Naive thymus-derived CD4-positive, alpha-beta T cell (primary cell): Measurements from ENCODE around the gene MFN1. TPM values are rescaled to one million over a fixed set of nuclear protein-coding genes. Genes with fewer than 3 reads are reported as not detected.

Source experiments
- ATAC-seq: fragments of 150-1000 bp; cut with Tn5 transposase; 2 replicates; pipeline ENCODE4 v1.10.0; 2021; ENCODE audit warnings: mild to moderate bottlenecking, moderate library complexity
- CTCF ChIA-PET: fragments of 350-600 bp; sonication (Branson Sonifier 250); formaldehyde crosslinking; loops from one replicate; lab custom pipeline; 2021; ENCODE audit warnings: antibody characterized with exemption; lab: Charles Lee
- POLR2A ChIA-PET: fragments of 350-600 bp; sonication (Branson Sonifier 250); formaldehyde crosslinking; loops from one replicate; lab custom pipeline; 2021; ENCODE audit warnings: antibody characterized with exemption, inconsistent platforms; lab: Charles Lee
- DNase-seq, 9 donors: peaks; one replicate each; pipeline versions ENCODE4 v3.0.0 to v3.0.0-alpha.2; 2020 to 2022; ENCODE audit warnings: mixed read lengths in 1 of 9
- H3K27ac ChIP-seq: one replicate; pipeline ENCODE4 v1.7.0; 2013; ENCODE audit warnings: mild to moderate bottlenecking, low read depth, low read length, moderate library complexity
- H3K27me3 ChIP-seq, 2 donors: one replicate each; pipeline ENCODE4 v1.7.0; 2013; ENCODE audit warnings: low read length in 2 of 2, mild to moderate bottlenecking in 2 of 2, moderate library complexity in 2 of 2; ENCODE audit not compliant: control insufficient read depth in 2 of 2, insufficient read depth in 2 of 2
- H3K36me3 ChIP-seq, 3 experiments: 1 replicate in 2 of 3; 2 replicates in 1 of 3; pipeline ENCODE4 v1.7.0; 2013; ENCODE audit warnings: low read length in 3 of 3, mild to moderate bottlenecking in 3 of 3, moderate library complexity in 1 of 3; ENCODE audit not compliant: insufficient read depth in 3 of 3, control insufficient read depth in 2 of 3
- H3K4me1 ChIP-seq, 2 donors: one replicate each; pipeline ENCODE4 v1.7.0; 2013; ENCODE audit warnings: low read length in 2 of 2, mild to moderate bottlenecking in 2 of 2, moderate library complexity in 1 of 2; ENCODE audit not compliant: control insufficient read depth in 2 of 2, insufficient read depth in 2 of 2
- H3K4me3 ChIP-seq: 2 replicates; pipeline ENCODE4 v1.7.0; 2013; ENCODE audit warnings: mild to moderate bottlenecking, low read length
- H3K9me3 ChIP-seq, 3 experiments: 1 replicate in 2 of 3; 2 replicates in 1 of 3; pipeline ENCODE4 v1.7.0; 2013; ENCODE audit warnings: low read length in 3 of 3; ENCODE audit not compliant: control insufficient read depth in 2 of 3
- H3K27ac Mint-ChIP-seq, 9 donors: one replicate each; pipeline ENCODE4 v1.8.0; 2020 to 2022; ENCODE audit warnings: mixed read lengths in 9 of 9, mild to moderate bottlenecking in 8 of 9, moderate library complexity in 5 of 9, inconsistent platforms in 2 of 9
- H3K27me3 Mint-ChIP-seq, 5 donors: one replicate each; pipeline ENCODE4 v1.8.0; 2021 to 2022; ENCODE audit warnings: mixed read lengths in 5 of 5, mild to moderate bottlenecking in 1 of 5
- H3K36me3 Mint-ChIP-seq, 5 donors: one replicate each; pipeline ENCODE4 v1.8.0; 2020 to 2022; ENCODE audit warnings: mixed read lengths in 5 of 5, mild to moderate bottlenecking in 3 of 5, inconsistent platforms in 1 of 5
- H3K4me1 Mint-ChIP-seq, 7 donors: one replicate each; pipeline ENCODE4 v1.8.0; 2020 to 2022; ENCODE audit warnings: mixed read lengths in 7 of 7, mild to moderate bottlenecking in 3 of 7, inconsistent platforms in 1 of 7
- H3K4me3 Mint-ChIP-seq, 10 donors: one replicate each; pipeline ENCODE4 v1.8.0; 2020 to 2022; ENCODE audit warnings: mild to moderate bottlenecking in 10 of 10, mixed read lengths in 10 of 10, moderate library complexity in 6 of 10, inconsistent platforms in 2 of 10
- H3K9me3 Mint-ChIP-seq, 11 donors: one replicate each; pipeline ENCODE4 v1.8.0; 2020 to 2022; ENCODE audit warnings: mixed read lengths in 11 of 11, mild to moderate bottlenecking in 4 of 11, inconsistent platforms in 1 of 11, moderate library complexity in 1 of 11
- intact Hi-C, 2 donors: fragments of 100-400 bp; cut with micrococcal nuclease; formaldehyde crosslinking; loops; one replicate each; pipeline ENCODE4 v1.15.1; 2023
- polyA plus RNA-seq, 2 donors: library from polyadenylated mRNA; unstranded; fragments of 300-500 nt; fragmentation: Illumina TruSeq; gene quantifications; one replicate each; pipeline ENCODE4 v1.2.3, GENCODE V29; 2021
- total RNA-seq, 6 experiments: library from RNA in 5 of 6; stranded (reverse) in 5 of 6; gene quantifications; 1 replicate in 5 of 6; 2 replicates in 1 of 6; pipeline ENCODE4 v1.2.3 and lab custom pipeline; 2021 to 2026

MFN1 gene
- total and polyA plus RNA-seq, 7 experiments from 2014 or later, result 7.4 to 58.1 (median 38.0) TPM

GRCh38 chr3:179373938-179374337 is 26.4 kb downstream of the MFN1 start:
- Mint-ChIP-seq H3K27ac (no peak overlapping the region), H3K36me3 (peaks cover 3 to 43% (median 11%) of the 10 kb centered on the region in 5 donors), H3K27me3 (no peaks in the 10 kb centered on the region), H3K4me3 (no peak overlapping the region), H3K4me1 (no peaks in the 10 kb centered on the region), H3K9me3 (no peaks in the 10 kb centered on the region)
- H3K36me3 ChIP-seq, result peaks cover 7 to 37% (median 8%) of the 10 kb centered on the region in 3 experiments
- CTCF ChIA-PET, result no interaction called here
- H3K9me3 ChIP-seq, result no peaks in the 10 kb centered on the region
- no peak overlapping the region for H3K4me3 ChIP-seq
- H3K4me1 ChIP-seq, result no peaks in the 10 kb centered on the region
- no peak overlapping the region for H3K27ac ChIP-seq
- intact Hi-C loops, result no loop called here
- H3K27me3 ChIP-seq, result no peaks in the 10 kb centered on the region
- DNase-seq (no peak), ATAC-seq (no peak)
- POLR2A ChIA-PET, result no interaction called here

DNA sequence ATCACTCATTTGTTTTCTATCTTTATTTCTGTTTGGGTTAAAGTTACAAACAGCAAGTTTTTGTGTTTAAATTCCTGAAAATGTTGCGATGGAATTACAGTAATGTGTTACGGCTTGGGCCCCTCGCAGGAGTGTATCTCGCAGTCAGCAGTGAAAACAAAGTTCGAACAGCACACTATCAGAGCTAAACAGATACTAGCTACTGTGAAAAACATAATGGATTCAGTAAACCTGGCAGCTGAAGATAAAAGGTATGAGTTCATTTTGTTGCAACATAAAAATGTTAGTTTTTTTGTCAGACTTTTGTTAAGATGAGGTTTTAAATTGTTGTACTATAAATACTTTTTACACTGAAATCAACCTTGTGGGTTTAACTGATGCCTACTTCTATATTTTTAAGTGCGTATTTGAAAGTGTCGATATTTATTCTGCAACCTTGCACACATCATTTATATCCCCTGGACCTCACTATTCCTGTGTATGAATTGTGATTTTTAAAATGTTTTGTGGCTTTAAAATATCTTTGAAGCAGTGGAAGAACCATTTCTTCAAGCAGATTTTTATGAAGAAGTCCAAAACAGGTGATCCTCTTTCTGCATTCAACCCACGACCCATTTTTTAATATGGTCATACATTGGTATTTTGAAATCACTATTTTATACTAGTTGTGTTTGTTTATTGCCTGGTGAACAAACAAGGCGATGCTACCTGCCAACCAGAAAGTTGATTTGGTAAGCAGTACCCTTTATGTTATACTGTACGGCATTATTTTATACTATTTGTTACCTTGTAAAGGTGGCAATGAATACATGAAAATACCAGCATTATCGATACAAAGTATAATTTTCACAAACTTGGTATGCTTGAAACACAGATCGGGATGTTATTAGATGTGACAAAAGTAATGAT is 27.8 kb downstream of the MFN1 start:
- Histone ChIP-seq H3K27me3 (no peaks in the 10 kb centered on the region), H3K9me3 (no peaks in the 10 kb centered on the region), H3K4me3 (no peak overlapping the region), H3K36me3 (peaks cover 8 to 42% (median 12%) of the 10 kb centered on the region in 3 experiments), H3K4me1 (no peaks in the 10 kb centered on the region), H3K27ac (no peak overlapping the region)
- CTCF ChIA-PET, result interaction anchor here (0.5 kb wide), 1 partner anchor 554 kb away, joined by 7 read pairs; no protein-coding TSS in a partner anchor
- POLR2A ChIA-PET, result no interaction called here
- H3K27me3 Mint-ChIP-seq, result no peaks in the 10 kb centered on the region
- no peak overlapping the region for H3K4me3 Mint-ChIP-seq
- H3K36me3 Mint-ChIP-seq, result peaks cover 7 to 52% (median 12%) of the 10 kb centered on the region in 5 donors
- intact Hi-C loops, result no loop called here
- no peak for ATAC-seq
- no peak for DNase-seq
- H3K9me3 Mint-ChIP-seq, result no peaks in the 10 kb centered on the region
- no peak overlapping the region for H3K27ac Mint-ChIP-seq
- no peaks in the 10 kb centered on the region for H3K4me1 Mint-ChIP-seq

DNA sequence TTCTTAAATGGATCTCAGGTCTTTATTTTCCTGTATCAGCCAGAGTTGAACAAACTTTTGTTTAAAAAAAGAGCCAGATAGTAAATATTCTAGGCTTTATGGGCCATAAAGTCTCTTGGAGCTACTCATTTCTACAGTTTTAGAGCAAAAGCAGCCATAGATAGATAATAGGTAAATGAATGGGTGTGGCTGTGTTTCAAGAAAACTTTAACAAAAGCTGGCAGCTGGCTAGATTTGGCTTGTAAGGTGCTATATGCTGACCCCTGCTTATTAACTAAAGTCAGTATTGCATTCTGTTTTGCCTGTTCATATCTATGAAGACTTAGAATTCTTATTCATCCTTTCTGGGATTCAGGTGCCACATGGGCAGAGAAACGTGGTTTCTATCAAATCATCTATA is 29.0 kb downstream of the MFN1 start:
- no peak overlapping the region for H3K4me3 ChIP-seq
- ChIA-PET POLR2A (interaction anchor here (0.6 kb wide), 1 partner anchor 292 kb away, joined by 3 read pairs; no protein-coding TSS in a partner anchor), CTCF (no interaction called here)
- H3K27ac Mint-ChIP-seq, result no peak overlapping the region
- DNase-seq (no peak), ATAC-seq (no peak)
- peaks cover 13 to 53% (median 18%) of the 10 kb centered on the region in 5 donors for H3K36me3 Mint-ChIP-seq
- H3K27me3 Mint-ChIP-seq, result no peaks in the 10 kb centered on the region
- H3K36me3 ChIP-seq, result peaks cover 11 to 49% (median 12%) of the 10 kb centered on the region in 3 experiments
- no peak overlapping the region for H3K27ac ChIP-seq
- H3K4me1 ChIP-seq, result no peaks in the 10 kb centered on the region
- H3K9me3 Mint-ChIP-seq, result no peaks in the 10 kb centered on the region
- intact Hi-C loops, result no loop called here
- no peak overlapping the region for H3K4me3 Mint-ChIP-seq
- no peaks in the 10 kb centered on the region for H3K27me3 ChIP-seq
- H3K4me1 Mint-ChIP-seq, result no peaks in the 10 kb centered on the region
- no peaks in the 10 kb centered on the region for H3K9me3 ChIP-seq

GRCh38 chr3:179391906-179392305 is 44.4 kb downstream of the MFN1 start:
- ATAC-seq, result no peak
- no peaks in the 10 kb centered on the region for H3K9me3 Mint-ChIP-seq
- peaks cover 0 to 55% (median 24%) of the 10 kb centered on the region in 3 experiments for H3K36me3 ChIP-seq

GRCh38 chr3:179398574-179399231 is 51.2 kb downstream of the MFN1 start:
- ChIA-PET POLR2A (no interaction called here), CTCF (no interaction called here)
- Mint-ChIP-seq H3K36me3 (peaks cover 0 to 28% (median 10%) of the 10 kb centered on the region in 5 donors), H3K27me3 (no peaks in the 10 kb centered on the region), H3K27ac (no peak overlapping the region), H3K9me3 (no peaks in the 10 kb centered on the region), H3K4me1 (peaks cover 0 to 3% (median 0%) of the 10 kb centered on the region in 7 donors), H3K4me3 (no peak overlapping the region)
- no peak for ATAC-seq
- no peaks in the 10 kb centered on the region for H3K27me3 ChIP-seq
- H3K9me3 ChIP-seq, result no peaks in the 10 kb centered on the region
- DNase-seq, result no peak
- H3K27ac ChIP-seq, result no peak overlapping the region
- H3K36me3 ChIP-seq, result peaks cover 0 to 16% (median 0%) of the 10 kb centered on the region in 3 experiments
- H3K4me3 ChIP-seq, result no peak overlapping the region
- intact Hi-C loops, result no loop called here
- no peaks in the 10 kb centered on the region for H3K4me1 ChIP-seq

More at GRCh38 chr3:179391906-179392305, 44.4 kb downstream of the MFN1 start:
- Mint-ChIP-seq H3K27ac (no peak overlapping the region), H3K4me1 (no peaks in the 10 kb centered on the region), H3K4me3 (no peak overlapping the region), H3K36me3 (peaks cover 6 to 47% (median 30%) of the 10 kb centered on the region in 5 donors), H3K27me3 (no peaks in the 10 kb centered on the region)
- POLR2A ChIA-PET, result no interaction called here
- CTCF ChIA-PET, result no interaction called here
- Histone ChIP-seq H3K4me3 (no peak overlapping the region), H3K9me3 (no peaks in the 10 kb centered on the region), H3K4me1 (no peaks in the 10 kb centered on the region), H3K27ac (no peak overlapping the region), H3K27me3 (no peaks in the 10 kb centered on the region)
- DNase-seq, result no peak
- intact Hi-C loops, result no loop called here

GRCh38 chr3:179401561-179401960 is 54.1 kb downstream of the MFN1 start:
- Histone ChIP-seq H3K4me3 (no peak overlapping the region), H3K27me3 (no peaks in the 10 kb centered on the region), H3K4me1 (no peaks in the 10 kb centered on the region), H3K36me3 (no peaks in the 10 kb centered on the region), H3K9me3 (no peaks in the 10 kb centered on the region), H3K27ac (no peak overlapping the region)
- ATAC-seq, result no peak
- DNase-seq, result no peak
- ChIA-PET CTCF (interaction anchor here (0.6 kb wide), 1 partner anchor 16 kb away, joined by 3 read pairs; no protein-coding TSS in a partner anchor), POLR2A (no interaction called here)
- Mint-ChIP-seq H3K9me3 (no peaks in the 10 kb centered on the region), H3K27me3 (no peaks in the 10 kb centered on the region), H3K4me1 (peaks cover 0 to 3% (median 0%) of the 10 kb centered on the region in 7 donors), H3K27ac (no peak overlapping the region), H3K36me3 (peaks cover 0 to 27% (median 10%) of the 10 kb centered on the region in 5 donors), H3K4me3 (no peak overlapping the region)
- intact Hi-C loops, result no loop called here
